ENCODE results near the gene FCGBP. TPM values are rescaled to one million over a fixed set of nuclear protein-coding genes. Genes with fewer than 3 reads are reported as not detected.

The FCGBP gene
- total RNA-seq, 4 donors from 2014 or later = 17.4 to 122 (median 72.1) TPM

- H3K9me3 ChIP-seq = peaks cover 0 to 16% (median 0%) of the 10 kb centered on the region in 4 donors
- TF ChIP-seq EP300 (IDR thresholded peaks at IDR 0.05) = no peak
- no peak for TF ChIP-seq POLR2A (IDR thresholded peaks at IDR 0.05)
- no peak for TF ChIP-seq CTCF (IDR thresholded peaks at IDR 0.05)
- WGBS, 2 donors = 88 to 92% methylated on average over 8 of the region's 8 CpGs
- H3K4me3 ChIP-seq = no peak overlapping the region
- no peaks in the 10 kb centered on the region for H3K36me3 ChIP-seq
- H3K27ac ChIP-seq = no peak overlapping the region
- no peaks in the 10 kb centered on the region for H3K27me3 ChIP-seq
- H3K4me1 ChIP-seq = no peaks in the 10 kb centered on the region
- DNase-seq (ENCODE audit: low spot score in 2 of 2) = no peak
Observed at GRCh38 chr19:39926170-39926760, 8.2 kb downstream of the FCGBP start.

GRCh38 chr19:39924952-39925351 is 9.5 kb downstream of the FCGBP start:
- Histone ChIP-seq H3K4me1 (no peaks in the 10 kb centered on the region), H3K27me3 (no peaks in the 10 kb centered on the region), H3K27ac (no peak overlapping the region), H3K9me3 (peaks cover 0 to 14% (median 0%) of the 10 kb centered on the region in 4 donors), H3K4me3 (no peak overlapping the region), H3K36me3 (no peaks in the 10 kb centered on the region)
- TF ChIP-seq CTCF (IDR thresholded peaks at IDR 0.05) = no peak
- no peak for TF ChIP-seq POLR2A (IDR thresholded peaks at IDR 0.05)
- no peak for TF ChIP-seq EP300 (IDR thresholded peaks at IDR 0.05)
- DNase-seq (ENCODE audit: low spot score in 2 of 2) = no peak
- 76 to 78% methylated on average over 5 of the region's 5 CpGs for WGBS, 2 donors

GRCh38 chr19:39924389-39924788 is 10.0 kb downstream of the FCGBP start:
- Histone ChIP-seq H3K4me3 (no peak overlapping the region), H3K27ac (no peak overlapping the region), H3K27me3 (no peaks in the 10 kb centered on the region), H3K36me3 (no peaks in the 10 kb centered on the region), H3K9me3 (peaks cover 0 to 17% (median 0%) of the 10 kb centered on the region in 4 donors), H3K4me1 (no peaks in the 10 kb centered on the region)
- TF ChIP-seq EP300 (IDR thresholded peaks at IDR 0.05) (no peak), CTCF (IDR thresholded peaks at IDR 0.05) (no peak), POLR2A (IDR thresholded peaks at IDR 0.05) (no peak)
- DNase-seq (ENCODE audit: low spot score in 2 of 2) = no peak
- 93 to 97% methylated on average over 28 to 37 of the region's 37 CpGs for WGBS, 2 donors

GRCh38 chr19:39923862-39924261 is 10.6 kb downstream of the FCGBP start:
- TF ChIP-seq EP300 (IDR thresholded peaks at IDR 0.05) (no peak), CTCF (IDR thresholded peaks at IDR 0.05) (no peak), POLR2A (IDR thresholded peaks at IDR 0.05) (no peak)
- Histone ChIP-seq H3K4me3 (no peak overlapping the region), H3K9me3 (peaks cover 0 to 14% (median 0%) of the 10 kb centered on the region in 4 donors), H3K27ac (no peak overlapping the region), H3K4me1 (no peaks in the 10 kb centered on the region), H3K27me3 (no peaks in the 10 kb centered on the region), H3K36me3 (no peaks in the 10 kb centered on the region)
- WGBS, 2 donors = 83 to 84% methylated on average over 4 of the region's 4 CpGs
- DNase-seq (ENCODE audit: low spot score in 2 of 2) = no peak

- peaks cover 0 to 14% (median 0%) of the 10 kb centered on the region in 4 donors for H3K9me3 ChIP-seq
- 87 to 88% methylated on average over 6 of the region's 6 CpGs for WGBS, 2 donors
- H3K27me3 ChIP-seq = peaks cover 0 to 7% of the 10 kb centered on the region in 2 donors
- no peaks in the 10 kb centered on the region for H3K36me3 ChIP-seq
- H3K4me3 ChIP-seq = no peak overlapping the region
- H3K4me1 ChIP-seq = no peaks in the 10 kb centered on the region
- TF ChIP-seq EP300 (IDR thresholded peaks at IDR 0.05) (no peak), POLR2A (IDR thresholded peaks at IDR 0.05) (no peak), CTCF (IDR thresholded peaks at IDR 0.05) (no peak)
- DNase-seq (ENCODE audit: low spot score in 2 of 2) = no peak
- H3K27ac ChIP-seq = no peak overlapping the region
Observed at GRCh38 chr19:39919976-39920375, 14.5 kb downstream of the FCGBP start.
